Inferior parietal cortex (tissue), 1 donor: Measurements from ENCODE around the gene TDG.
"Not testable (repeated sequence)": the region's sequence is repeated elsewhere in the genome, so short reads cannot be mapped to it uniquely, and the experiment has no call there.

Experiments used
- DNase-seq: peaks from one replicate; pipeline ENCODE4 v3.0.0-alpha.2; 2016; ENCODE audit errors: extremely low spot score

TDG gene

DNA sequence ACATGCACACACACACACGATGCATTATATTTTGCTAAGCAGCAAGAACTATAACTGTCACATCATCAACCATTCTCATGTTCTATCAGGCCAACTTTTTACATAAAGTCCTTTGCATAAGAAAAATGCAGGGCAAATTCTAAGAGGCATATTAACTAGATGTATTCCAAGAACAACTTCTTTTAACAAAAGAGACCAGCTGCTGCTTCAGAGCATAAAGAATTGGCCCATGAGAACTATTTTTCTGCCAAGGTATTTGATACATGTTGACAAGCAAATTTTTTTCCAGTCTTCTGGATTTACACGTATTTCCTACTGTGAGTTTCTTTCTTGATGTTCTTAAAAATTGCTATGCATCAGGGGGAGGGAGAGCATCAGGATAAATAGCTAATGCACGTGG, 57.1 kb downstream of the TDG start:
- no peak for DNase-seq

GRCh38 chr12:104023710-104024109, 58.0 kb downstream of the TDG start:
- no peak for DNase-seq

- no peak for DNase-seq
Measured at GRCh38 chr12:104024348-104024747, 58.7 kb downstream of the TDG start.

DNA sequence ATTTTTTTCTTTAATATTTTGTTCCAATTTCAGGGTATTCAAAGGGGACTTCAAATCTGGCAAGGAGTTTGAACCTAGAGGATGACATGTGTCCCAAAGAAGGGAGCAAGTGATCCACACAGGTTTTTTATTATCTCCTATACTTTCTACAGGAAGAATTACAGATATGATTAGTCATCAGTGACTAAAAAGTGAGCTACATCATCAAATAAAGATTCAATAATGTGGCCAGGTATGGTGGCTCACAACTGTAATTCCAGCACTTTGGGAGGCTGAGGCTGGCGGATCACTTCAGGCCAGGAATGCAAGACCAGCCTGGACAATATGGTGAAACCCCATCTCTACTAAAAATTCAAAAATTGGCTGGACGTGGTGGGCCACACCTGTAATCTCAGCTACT, 60.1 kb downstream of the TDG start:
- DNase-seq, result no peak

DNA sequence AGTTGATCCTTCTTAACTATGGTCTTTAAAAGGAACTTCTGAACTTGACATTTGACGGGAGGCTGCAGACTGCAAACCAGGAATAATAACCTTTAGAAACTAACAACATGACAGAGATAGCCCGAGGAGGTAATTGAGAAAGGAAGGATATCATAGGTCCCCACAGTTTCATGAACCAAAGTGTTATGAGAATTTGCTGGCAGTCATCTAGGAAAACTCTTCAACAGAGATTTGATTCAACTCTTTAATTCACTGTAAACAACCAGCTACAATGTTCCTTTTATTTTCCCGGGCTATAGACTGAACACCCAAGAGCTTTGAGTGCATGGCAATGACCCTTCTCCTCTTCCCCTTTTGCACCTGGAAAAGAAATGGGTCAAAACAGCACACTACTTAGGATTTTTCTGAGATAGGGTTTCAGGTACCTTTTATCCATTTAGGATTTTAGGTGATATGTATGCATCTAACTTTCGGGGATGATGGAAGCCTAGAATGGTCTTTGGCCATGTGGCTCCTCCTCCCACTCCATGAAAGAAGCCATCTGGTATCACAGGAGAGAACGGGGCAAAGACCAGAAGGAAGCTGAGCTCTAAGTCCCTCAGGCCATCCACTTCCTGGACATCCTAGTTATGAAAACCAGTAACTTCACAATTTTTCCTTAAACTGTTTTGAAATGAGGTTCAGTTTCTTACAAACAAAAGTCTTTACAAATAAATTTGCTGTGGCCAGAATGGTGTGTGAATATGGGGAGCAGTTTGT, 61.3 kb downstream of the TDG start:
- no peak for DNase-seq

GRCh38 chr12:104030596-104030995, 64.9 kb downstream of the TDG start:
- not testable (repeated sequence) for DNase-seq

DNA sequence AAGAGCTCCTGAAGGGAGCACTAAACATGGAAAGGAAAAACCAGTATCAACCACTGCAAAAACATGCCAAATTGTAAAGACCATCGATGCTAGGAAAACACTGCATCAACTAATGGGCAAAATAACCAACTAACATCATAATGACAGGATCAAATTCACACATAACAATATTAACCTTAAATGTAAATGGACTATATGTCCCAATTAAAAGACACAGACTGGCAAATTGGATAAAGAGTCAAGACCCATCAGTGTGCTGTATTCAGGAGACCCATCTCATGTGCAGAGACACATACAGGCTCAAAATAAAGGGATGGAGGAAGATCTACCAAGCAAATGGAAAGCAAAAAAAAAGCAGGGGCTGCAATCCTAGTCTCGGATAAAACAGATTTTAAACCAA, 70.5 kb downstream of the TDG start:
- not testable (repeated sequence) for DNase-seq
